Dedifferentiated amniotic fluid mesenchymal stem cell (primary cell): Measurements from ENCODE around the gene EBF3.

Experiments used
- DNase-seq: peaks from one replicate; pipeline ENCODE4 v3.0.0-alpha.2; 2016; ENCODE audit errors: extremely low spot score

EBF3 gene

DNA sequence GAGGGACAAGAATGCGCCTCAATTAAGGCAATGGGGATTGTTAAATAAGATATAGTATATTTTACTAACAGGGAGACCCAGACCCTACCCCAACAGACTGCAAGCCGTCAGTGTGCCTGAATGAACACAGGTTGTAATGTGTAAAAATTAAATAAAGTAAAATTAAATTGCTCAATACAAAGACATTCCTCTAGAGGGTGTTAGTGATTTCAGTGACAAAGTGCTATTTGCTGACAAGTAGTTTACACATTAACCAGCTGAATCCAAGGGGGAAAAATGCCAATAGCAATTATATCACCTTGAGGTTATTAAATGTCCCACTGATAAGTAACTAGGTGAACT is 110.5 kb downstream of the EBF3 start:
- no peak for DNase-seq

DNA sequence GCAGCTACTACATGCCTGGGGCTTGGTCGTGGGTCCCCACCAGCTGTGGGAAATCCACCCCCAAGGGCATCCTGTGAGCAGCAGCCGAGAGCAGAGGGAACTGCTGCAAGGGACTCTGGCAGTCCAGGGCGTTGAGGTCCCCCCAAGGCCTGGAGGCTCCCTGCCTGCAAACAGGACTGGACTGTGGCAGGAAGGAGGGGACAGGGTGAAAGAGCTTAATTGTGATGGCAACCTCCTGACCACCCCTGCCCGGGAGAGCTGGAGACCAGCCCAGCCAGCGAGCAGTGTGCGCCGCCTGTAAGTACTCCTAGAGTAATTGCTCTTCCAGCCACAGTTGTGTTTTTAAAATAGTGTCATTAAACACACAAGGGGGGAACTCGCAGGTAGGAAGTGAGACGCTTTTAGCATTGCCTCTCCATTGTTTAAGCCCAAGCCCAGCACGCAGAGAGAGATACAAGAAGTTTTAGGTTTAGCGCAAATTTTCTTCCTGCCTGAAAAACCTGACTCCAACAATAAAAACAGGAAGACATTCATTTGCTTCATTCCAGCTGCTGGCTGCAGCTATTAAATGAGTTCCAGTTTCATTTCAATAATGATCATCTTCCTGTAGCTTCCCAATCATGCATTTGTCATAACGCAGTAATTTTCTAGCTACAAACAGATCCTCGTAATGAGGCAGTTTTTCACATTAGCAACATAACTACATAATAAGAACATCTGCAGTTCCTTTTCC is 111.1 kb downstream of the EBF3 start:
- DNase-seq: no peak

DNA sequence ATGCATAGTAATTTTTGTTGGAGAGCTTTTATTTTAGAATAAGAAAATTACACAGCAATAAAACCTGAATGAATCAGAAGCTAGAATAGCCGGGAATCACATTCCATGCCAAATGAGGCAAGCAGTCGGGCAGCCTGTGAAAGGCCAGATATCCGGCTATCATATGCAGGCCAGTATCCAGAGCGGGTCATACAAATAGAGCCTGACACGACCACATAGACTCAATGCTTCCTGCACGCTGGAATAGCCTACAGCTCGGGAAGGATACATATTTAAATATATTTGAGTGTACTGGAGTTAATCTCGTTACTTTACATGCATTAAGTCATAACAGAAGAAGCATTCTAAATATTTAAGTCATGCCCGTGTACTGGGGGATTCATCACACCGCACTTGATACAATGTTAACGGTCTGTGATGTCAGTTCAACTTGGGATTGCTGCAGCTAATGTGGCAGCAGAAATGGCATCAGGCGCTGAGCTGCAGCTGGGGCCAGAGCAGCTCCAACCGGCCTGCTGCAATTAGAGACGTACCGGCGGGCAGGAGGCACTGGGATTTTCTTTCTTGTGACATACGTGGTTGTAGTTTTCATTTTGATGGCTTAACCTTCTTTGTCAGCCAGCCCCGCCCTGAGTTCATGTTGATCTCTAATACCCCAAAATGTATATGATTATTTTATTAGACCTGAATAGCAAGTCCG is 112.0 kb downstream of the EBF3 start:
- no peak for DNase-seq

DNA sequence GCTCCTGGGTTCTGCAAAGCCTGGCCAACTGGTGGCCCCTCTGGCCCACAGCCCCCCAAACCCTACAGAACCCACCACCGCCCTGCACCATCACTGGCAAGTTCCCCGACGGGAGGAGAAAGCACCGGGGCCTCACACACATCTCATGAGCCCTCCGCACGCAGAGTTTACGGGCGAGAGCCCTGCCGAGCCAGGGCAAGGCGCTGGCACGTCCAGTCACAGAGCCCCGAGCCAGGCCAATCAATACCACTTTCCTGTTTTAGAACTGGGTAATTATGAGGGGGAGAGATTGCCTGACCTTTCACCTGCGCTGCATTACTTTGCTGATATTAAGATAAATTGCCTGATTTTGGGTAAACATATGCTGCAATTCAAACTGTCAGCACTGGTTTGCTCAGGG is 113.3 kb downstream of the EBF3 start:
- DNase-seq: no peak

DNA sequence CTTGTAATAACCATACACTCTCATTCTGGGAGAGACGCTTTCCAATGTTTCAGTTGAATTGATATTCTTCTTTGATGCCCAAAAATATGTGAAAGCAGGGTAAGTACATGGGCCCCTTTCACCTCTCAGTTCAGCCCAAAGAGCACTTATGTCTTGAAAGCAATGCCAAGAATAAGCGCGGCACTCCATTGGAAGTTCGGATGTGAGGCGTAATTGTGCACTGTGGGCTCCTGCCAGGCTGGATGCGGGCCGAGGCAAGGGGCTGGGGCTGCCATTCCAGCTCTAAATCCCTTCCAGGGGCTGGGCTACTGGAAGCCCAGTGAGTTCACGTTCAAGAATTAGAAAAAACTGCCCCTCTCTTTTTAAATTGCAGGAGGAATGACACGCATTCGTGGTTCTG is 113.8 kb downstream of the EBF3 start:
- no peak for DNase-seq

DNA sequence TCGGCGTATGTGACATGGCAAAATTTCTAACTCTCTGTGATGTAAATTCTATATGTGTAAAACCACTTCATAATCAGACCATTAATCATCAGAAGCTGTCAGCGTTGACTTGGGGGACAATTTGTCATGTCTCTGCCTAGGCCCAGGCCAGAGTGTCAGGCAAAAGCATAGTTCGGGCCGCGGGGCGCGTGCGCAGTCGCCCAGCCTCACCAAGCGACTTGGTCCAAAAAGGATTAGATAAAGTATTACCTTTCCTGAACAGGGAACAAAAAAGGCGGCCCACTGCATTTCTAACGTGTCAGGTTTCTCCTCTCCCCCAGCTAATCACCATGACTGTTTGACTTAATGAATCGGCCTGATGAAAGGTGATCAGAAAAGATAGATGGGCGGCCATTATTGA is 114.2 kb downstream of the EBF3 start:
- no peak for DNase-seq

DNA sequence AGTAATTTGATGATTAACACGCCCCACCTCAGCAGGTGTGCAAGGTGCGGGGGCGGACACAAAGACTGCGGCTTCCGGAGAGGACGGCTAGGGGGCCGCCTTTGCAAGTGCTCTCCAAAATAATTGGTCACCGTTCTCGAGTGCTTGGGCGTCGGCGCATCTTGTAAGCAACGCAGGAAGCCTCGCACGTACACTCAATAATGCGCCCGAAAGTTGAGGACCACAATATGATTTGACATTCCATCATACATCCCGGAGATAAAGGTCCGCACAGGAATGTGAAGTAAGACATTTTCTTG is 114.7 kb downstream of the EBF3 start:
- DNase-seq: no peak

DNA sequence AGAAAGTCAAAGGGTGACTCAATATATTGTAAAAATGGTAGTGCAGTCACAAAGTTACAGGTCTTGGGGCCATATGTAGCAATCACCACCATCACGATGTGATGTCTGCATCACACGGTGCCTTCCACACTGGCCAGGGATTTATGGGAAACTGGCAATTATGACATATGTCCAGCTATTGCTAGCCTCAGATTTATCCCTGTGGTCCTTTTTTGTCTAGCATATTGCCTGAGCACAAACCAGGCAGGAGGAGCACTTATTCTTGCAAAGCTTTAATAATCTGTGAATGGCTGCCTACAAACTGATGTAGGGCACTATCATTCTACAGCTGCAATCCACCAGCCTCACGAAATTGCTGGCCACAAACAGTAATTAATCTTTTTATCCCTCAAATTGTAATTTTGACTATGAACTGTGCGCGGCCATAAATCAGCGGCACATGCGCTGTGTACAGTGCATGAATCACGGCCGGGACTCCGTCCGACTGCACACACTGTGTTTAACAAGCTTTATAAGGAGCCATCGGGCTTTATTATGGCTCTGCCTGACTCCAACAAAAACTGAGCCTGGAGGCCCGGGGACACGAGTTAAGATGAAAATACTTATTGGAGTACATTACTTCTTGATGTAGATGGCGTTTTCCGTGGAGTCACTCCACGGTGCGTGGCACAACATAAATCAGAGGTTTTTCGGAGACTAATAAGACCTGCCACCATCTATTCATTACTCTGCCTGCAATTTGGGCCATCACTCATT is 115.2 kb downstream of the EBF3 start:
- DNase-seq: no peak

DNA sequence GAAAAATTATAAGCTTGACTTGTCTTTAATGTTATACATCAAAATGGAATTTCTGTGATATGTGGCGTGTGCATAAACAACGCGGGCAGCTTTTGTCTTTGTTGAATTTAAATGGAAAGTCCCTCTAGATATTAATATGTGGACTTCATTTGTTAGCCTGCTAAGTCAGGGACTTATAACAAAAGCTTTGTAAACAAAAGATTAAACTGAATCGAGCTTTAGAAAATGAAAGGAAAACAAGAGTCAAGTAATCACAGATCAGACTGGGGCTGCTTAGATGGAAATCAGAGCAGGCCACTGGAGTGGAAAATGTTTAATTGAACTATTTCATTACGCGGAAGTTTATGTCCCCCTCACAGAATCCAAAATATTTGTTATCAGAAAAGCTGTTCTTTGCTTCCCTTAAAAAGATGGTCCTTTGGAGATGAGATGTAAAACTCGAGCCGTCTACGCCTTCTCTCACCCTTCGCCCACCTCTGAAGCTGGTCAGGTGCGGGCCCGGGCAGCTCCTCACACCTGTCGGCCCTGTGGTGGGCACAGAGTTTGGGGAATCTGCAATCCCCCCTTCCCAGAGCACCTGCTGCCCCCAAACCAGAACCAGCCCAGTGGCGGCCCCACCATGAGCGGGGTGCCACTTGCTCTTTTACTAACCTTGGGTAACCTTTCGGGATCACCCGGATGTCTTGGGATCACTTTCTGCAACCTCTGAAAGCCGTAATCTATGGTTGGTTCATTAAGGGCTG is 116.2 kb downstream of the EBF3 start:
- no peak for DNase-seq

DNA sequence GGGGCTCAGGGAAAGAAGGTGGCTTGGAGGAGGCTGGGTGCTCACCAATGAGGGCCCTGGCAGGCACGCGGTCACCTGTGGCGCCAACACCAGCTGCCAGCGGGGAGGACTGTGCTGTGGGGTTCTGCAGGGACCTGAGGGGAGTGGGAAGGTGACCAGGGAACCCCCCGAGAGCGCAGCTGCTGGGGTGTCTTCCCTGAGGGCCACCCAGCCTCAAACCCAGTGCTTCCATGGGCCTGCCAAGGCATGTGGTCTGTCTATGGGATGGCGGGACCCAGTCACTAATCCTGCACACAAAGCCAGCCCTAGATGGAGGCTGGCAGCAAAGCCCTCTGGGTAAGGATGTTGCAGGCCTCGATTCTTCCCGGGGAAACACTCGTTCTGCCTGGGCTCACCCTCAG is 117.1 kb downstream of the EBF3 start:
- DNase-seq: no peak

DNA sequence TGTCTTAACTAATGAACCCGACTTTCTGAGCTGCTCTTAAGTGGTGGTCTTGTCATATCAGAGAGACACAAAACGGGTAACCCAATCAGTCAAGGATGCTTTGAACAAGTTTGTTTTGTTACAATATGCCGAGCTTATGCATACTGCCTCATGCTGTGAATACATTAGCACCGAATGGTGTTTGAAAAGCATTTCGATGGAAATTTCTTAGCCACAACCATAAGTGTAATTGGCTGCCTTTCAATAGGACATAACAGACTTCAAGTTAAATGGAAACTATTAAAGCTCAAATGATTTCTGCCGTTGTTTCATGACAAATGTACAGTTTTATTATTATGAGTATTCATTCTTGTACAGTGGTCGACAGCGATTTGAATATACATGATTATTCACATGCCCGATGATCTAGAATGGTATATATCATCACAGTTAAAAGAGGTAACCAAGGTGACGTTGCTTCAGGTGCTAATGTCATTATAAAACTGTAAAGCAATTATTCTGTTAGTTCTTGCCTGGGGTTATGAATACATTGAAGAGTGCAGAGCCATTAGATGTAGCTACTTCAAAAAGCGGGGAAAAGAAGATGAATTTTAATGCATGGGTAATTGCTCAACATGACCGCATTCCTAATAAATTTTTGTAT is 118.8 kb downstream of the EBF3 start:
- no peak for DNase-seq

DNA sequence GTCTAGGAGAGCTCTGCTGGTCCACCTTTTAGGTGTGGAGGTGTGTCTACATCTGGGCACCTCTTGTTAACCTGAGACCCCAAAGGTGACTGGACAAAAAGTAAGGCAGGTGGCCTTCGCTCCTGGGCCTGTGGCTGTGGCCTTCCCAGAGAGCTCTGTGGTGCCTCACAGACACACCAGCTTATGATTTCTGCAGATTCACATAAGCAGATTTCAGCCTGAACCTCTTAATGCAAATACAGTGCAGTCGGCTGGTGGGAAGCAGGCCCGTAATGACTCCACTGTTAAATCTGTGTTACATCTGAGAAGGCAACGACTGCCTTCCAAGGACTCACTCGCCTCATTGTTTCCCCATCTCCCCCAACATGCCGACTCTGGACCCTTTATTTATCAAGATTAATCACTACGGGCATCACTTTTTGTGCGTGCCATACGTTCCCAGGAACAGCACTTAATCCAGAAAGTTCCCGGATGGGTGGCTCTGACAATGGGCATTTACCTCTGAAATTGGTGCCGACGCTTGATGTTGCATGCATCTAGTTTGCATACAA is 119.8 kb downstream of the EBF3 start:
- no peak for DNase-seq

DNA sequence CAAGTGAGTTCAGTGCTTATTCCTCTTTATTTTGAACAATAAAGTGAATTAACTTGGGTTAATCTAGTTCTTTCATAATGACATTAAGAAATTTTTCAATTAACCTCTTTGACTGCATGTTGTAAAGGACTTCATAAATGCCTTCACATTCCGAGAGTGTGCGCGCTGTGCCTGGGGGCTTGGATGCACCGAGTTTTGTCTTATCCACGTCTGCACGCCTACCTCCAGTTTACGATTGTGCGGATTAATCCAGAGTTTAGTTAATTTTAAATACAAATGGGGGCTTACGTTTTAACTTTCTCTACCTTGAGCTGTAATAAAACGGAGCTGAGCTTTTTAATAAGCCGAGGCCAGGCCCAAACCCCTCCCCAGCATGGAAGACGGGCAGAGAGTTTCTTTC is 120.4 kb downstream of the EBF3 start:
- DNase-seq: no peak

DNA sequence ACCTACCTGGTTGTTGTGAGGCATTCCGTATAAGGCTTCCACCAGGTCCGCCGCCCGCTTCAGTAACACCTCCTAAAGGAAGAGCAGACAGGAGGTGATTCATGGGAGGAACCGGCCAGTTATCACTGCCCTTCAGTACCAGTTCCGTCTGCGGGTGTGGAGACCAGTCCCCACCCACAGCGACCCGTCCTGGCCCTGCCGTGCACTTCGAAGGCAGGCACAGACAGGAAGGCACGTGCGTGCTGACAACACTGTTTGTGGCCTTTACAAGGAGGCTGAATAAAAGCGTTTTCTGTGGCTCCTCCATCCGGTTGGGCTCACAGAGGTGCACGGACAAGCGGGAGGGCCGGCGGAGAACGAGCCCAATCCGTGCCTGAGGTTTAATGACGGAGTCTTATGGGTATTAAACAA is 120.9 kb downstream of the EBF3 start:
- no peak for DNase-seq

DNA sequence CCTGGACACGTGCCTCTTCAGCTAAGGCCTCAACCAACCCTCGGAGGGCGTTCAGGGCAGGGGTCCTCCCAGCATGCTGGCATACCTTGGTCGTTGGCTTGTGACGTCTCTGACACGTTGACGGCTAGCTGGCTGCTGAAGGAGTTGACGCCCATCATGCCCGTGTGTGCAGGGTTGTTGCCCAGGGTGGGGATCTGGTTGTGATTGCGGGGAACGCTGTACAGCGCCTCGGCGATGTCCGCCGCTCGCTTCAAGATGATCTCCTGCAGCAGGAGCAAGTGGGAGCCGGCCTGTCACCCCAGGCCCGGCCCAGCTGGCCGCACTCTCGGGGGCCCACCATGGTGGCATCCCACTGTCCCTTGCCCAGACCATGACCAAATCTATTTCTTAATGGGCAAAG is 122.0 kb downstream of the EBF3 start:
- DNase-seq: no peak

DNA sequence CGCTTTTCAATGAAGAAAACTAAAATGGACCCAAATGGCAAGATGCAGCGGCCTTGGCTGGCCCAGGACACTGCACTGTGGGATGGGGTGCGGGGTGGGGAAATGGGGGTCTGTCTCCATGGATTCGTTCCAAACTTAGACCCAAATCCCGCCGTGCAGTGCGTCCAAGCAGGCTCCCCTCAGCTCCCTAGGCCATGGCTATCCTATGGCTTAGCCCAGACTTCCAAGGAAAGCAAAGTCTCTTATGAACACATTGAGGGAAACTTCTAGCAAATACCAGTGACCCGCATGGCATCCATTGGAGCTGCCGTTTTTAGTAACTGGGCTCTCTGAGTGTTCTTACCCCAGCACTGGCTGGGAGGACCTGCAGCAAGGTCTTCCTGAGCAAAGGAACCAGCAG is 122.5 kb downstream of the EBF3 start:
- no peak for DNase-seq

DNA sequence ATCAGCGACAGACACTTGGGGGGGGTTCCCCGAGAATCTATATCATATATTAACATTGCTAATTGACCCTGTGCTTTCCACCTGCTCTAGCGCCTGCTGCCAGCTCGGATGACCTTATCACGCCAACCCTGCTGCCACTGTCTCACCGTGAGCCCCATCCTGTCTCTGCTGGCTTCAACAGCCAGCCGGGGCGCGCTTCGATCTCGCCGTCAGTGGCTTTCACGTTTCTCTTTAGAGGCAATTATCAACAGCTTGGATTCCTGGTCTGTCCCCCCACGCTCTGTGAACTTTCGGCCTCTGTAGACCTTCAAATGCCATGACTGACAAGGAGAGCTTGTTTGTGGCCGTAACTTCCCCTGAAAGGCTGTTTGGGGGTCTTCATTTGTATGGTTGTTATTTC is 123.0 kb downstream of the EBF3 start:
- DNase-seq: no peak

DNA sequence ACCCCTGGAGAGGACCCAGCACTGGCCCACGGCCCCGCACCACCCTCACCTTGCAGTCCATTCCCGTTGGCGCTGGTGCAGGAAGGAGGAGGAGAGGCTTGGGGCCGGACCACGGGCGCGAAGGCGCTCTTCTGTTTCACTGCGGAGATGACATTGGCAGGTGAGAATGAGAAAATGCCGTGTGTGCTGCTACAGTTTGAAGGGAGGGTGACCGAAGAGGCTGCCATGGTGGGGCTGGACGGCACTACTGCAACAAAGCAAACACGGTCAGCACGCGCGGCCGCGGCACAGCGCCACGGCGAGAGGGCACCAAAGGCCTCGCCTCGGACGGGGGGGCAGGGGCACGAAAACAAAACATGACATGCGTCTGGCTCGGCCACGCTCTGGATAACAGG is 123.9 kb downstream of the EBF3 start:
- no peak for DNase-seq

DNA sequence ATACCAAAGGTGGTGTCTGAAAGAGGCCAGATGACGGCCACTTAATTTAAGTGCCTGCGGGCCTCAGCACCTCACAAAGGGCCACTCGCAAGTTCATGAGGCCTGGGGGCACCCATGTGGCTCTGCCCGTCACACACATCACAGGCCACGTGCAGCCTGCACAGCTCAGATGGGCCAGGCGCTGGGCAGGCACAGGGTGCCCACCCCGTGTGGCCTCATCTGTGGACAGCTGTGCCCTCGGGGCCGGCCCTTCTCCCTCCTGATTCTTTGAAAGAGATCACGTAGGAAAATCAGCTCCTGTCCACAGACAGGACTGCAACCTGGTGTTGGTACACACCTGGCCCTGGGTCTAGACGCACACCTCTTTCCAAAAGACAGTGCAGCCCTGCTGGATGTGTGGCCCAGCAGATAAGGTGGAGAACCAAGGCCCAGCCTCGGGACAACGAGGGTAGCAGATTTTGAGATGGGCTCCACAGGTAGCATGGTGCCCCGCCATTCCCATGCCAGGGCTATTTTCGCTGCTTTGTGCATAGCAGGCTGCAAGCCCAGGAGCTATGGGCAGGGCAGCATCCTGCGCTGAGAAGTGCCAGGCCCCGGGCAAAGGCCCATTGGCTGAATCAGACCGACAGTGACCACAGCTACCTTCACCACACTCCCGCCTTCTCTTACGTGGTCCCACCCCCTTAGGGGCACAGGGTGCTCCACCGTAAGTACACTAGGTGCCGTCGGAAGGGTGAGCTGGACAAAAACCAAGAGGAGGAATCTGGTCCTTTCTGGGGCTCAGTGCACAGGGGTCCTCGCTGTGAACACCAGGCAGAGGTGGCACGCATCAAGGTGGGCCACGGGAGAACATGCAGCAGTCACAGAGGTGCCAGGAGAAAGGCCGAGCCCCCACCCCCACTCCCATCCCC is 124.5 kb downstream of the EBF3 start:
- DNase-seq: no peak

DNA sequence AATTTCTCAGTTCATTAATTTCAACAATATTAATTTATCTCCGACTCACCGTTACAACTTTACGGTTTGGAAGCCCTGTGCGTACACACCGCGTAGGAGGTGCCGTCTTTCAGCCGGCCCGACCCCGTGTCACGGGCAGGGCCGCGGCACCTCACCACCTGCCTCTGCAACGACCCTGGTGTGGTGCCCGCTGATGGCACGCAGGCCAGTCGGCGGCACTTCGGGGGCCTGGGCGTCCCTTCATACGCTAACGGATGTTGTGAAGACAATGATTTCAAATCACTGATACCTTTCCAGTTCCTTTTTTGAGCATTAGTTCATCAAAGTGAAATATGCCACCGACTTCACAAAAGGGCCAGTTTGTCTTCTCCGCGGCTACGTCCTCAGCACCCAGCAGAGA is 125.3 kb downstream of the EBF3 start:
- no peak for DNase-seq
